ENCODE data around the gene EGFL7.

EGFL7 gene

DNA sequence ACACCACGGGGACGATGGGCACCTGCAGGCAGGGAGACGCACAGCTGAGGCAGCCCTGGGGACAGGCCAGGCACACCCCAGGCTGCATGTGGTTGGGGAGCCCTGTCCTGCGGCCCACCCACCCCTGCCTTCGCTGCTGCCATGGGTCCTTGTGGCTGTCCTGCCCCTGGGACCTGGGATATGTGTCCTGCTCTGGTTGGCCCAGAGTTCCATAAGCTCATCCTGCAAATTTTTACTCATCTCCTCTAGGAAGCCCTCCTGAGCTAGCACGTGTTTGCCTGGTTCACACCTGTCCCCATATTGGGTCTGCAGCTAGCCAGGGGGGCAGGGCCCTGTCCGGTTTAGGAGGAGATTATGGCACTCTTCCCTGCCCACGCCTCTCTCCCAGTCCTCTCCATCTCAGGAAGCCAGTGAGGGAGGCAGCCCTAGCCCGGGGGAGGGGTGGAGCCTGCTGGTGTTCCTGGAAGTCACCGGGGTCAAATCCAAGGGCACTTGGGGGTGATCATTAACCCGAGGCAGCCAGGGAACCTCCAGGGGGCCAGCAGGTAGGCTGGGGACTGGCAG is 12.2 kb downstream of the EGFL7 start:
- no peak for DNase-seq

DNA sequence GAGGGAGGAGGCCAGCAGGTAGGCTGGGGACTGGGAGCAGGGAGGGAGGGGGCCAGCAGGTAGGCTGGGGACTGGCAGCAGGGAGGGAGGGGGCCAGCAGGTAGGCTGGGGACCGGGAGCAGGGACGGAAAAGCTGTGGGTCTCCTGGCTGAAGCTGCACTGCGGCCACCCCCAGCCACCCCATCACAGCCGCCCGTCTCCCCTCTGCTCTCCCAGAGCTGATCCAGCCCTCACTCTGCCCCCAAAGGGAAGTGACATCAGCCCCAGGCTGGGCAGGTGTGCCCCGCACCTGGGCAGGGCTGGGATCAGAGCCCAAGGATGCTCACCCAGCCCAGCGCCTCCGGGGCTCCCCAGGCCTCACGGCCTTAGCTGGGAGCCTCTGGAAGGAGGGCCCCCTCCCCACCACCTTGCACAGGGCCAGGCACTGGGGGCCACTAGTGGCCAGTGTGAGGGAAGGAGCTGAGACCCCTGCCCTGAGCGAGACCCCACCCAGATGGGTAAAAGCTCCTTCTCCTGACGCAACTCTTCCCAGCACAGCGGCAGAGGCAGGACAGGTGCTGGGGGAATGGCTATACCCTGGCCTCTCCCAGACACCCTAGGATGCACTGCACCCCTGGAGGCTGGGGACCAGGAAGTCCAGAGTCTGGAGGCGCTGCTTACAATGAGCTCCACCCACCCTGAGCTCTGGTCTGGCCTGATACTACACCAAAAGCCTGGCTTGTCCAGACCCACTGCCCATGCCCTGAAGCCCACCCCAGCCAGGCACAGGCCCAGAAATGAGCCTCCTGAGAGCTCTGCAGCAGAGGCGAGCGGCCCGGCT is 13.0 kb downstream of the EGFL7 start:
- DNase-seq = no peak

DNA sequence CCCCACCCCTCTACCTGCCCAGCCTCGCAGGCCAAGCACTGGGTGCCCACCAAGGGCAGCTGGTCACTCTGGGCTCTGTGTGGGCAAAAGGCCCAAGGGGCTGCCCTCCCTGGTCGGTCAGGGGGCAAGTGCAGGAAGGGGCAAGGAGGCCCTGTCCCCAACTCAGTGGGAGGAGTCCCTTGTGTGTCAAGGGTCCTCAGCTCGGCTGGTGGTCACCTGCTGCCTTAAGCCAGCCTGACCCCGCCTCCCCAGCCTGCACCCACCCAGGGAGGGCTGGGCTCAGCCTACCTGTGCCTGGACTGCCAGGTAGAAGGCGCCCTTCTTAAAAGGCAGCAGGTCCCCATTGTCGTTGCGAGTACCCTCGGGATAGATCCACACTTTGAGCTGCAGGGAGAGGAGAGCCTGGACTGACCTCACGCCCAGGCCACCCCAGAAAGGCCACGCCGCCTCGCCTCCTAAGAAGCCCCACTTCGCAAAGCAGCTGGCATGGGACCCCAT is 13.6 kb downstream of the EGFL7 start:
- no peak for DNase-seq

GRCh38 chr9:136676920-136677686 is 14.4 kb downstream of the EGFL7 start:
- no peak for DNase-seq

DNA sequence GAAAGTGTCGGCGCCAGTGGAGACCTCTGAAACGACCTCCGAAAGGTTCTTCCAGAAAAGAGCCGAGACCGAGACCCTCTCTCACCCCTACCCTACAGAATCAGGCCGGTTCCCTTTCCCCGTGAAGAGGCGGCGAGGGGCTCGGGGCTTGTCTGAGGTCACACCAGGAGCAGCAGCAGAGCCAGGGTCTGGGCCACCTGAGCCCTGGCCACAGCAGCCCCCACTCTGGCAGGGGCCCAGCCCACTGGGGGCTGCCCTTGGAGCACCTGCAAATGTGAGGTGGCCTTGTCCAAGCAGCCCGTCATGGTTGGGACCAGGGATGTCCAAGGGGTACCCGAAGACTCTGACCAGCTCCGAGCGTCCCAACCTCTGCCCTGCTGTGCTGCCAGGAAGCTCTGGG is 15.3 kb downstream of the EGFL7 start:
- no peak for DNase-seq

DNA sequence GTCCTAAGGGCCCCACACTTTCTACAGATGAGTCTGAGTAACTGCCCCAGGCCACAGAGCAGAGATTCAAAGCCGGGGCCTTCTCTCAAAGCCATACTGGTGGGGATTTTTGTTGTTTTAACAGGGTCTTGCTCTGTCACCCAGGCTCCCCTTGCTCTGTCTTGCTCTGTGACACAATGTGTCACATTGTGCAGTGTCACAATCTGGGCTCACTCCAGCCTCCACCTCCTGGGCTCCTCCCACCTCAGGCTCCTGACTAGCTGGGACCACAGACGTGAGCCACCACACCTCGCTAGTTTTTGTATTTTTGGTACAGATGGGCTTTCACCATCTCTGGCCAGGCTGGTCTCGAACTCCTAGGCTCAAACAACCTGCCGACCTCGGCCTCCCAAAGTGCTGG is 15.9 kb downstream of the EGFL7 start:
- no peak for DNase-seq

- no peak for DNase-seq
These were observed 16.8 kb downstream of the EGFL7 start for GRCh38 chr9:136679431-136679941.

DNA sequence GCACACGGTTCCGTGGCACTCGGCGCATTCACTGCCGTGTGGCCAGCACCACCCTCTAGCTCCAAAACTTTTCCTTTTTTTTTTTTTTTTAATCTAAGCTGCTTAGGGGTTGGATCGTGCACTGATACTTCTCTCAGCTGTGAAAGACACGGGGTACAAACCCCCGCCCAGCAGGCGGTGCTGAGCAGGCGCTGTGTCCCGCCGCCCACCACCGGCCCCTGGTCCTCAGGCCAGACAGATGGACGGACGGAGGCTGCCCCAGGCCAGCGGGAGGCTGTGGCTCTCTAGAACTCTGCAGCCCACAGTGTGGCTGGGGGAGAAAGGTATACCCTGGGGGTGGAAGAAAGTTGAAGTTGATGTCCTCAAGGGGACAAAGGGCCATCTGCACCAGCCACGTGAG is 18.3 kb downstream of the EGFL7 start:
- no peak for DNase-seq

GRCh38 chr9:136681945-136682699 is 19.4 kb downstream of the EGFL7 start:
- no peak for DNase-seq

GRCh38 chr9:136682710-136683109 is 20.0 kb downstream of the EGFL7 start:
- DNase-seq = no peak

DNA sequence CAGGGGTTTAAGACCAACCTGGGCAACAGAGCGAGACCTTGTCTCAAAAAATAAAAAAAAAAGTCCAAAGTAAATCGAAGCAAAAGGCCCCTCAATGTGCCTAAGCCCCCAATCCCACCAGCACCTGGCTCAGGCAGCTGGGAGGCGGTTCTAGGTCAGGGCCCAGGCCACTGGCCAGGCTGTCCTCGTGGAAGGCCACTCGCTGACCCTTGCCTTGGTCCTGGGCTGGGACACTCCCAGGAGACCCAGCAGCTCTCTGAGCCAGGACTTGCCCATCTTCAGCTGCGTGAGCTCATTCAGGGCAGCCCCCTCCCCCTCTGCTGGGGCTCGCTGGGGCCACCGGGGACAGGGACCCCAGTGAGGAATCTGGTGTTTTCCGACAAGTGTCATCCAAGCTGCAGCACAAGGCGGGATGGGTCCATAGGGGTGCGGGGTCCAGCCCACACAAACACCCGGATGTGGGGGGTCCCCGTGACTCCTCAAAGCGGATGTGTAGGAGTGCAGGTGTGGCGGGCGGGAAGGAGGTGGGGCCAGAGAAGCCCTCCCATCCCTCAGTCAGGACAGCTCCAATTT is 20.5 kb downstream of the EGFL7 start:
- DNase-seq = no peak

DNA sequence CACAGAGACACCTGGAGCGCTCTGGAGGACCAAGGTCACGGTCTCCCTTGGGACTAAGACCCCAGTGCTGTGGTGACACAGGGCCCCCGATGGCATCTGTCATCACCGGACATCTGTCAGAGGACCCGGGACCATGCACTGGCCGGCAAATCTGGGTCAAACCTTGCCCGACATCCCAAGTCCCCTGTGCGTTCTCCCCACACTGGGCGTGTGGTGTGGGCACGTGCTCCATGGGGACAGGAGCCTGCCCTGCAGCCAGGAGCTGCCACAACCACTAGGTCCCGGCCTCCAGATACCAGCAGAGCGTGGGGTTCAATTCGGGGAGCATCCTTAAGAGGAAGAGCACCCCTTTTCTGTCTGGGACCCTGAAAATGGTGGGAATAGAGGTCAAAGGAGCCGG is 21.0 kb downstream of the EGFL7 start:
- DNase-seq = no peak

DNA sequence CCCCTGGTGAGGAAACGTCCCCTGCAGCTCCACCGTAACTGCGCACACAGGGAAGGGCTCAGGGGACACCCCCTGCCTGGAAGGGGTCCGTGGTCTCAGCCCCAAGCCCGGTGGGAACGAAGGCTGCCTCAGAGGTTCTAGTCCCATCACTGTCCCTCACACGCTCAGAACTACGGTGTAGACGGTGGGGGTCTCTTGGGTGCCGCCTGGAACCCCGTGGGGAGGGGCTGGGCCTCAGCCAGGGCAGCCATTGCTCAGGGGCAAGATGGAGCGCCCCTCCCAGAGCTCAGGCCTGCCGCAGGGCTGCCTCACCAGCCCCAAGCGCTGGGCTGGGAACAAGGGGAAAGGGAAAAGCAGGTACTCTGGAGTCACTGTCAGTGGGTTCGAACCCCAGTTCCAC is 21.6 kb downstream of the EGFL7 start:
- no peak for DNase-seq

- DNase-seq = no peak
These were observed 22.1 kb downstream of the EGFL7 start for GRCh38 chr9:136684799-136685198.

- no peak for DNase-seq
These were observed 22.5 kb downstream of the EGFL7 start for GRCh38 chr9:136685216-136685615.

DNA sequence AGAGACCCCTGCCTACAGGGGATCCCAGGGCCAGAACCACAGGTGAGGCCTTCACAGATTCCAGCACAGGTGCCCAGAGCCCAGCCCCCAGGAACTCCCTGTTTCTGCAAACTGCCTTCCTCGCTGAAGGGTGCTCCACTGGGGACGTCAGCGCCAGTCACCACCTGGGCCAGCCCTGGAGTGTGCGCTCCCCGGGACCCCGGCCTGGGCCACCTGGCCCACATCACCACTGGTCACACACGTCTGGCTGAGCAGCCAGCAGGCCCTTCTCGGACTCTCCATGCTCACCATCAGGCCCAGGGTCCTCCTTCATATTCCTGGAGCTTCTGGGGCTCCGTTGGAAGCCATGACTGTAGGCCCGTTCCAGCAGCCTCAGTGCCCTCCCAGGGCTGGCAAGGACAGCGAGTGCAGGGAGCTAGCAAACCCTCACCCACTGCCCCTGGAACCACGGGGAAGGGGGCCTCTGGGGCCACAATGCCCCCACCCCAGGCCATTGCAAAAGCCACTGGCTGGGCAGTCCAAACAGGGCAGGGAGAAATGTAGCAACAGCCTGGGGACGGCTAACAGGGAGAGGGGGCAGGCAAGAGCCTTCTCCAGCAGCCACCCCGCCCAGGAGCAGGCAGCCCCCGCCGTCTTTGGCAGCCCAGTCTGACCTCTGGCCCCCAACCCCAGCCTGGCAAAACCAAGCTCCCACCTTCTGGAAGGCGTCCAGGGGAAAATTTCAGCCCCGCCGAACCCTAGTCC is 23.2 kb downstream of the EGFL7 start:
- DNase-seq = no peak

DNA sequence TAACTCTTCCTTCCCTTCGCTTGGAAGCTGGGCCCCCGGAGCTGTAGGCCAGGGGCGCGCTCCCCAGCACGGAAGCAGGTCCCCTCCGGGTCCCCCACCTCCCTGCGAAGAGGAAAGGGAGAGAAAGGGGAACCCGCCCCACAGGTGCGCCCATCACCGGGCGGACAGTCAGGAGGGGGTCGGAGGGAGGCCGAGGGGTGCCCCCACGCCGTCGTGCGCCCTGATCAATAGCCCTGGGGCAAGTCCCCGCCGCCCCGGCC is 23.7 kb downstream of the EGFL7 start:
- no peak for DNase-seq

- DNase-seq = peak; percentile 80
These were observed 24.3 kb downstream of the EGFL7 start, which contains the start of gene AGPAT2 for GRCh38 chr9:136686794-136687711. TSS of gene AGPAT2 (minus strand) at chr9:136687457. CDS start at chr9:136687357, 100 bp downstream.

GRCh38 chr9:136687721-136688223 is 25.1 kb downstream of the EGFL7 start:
- peak; percentile 33 for DNase-seq

DNA sequence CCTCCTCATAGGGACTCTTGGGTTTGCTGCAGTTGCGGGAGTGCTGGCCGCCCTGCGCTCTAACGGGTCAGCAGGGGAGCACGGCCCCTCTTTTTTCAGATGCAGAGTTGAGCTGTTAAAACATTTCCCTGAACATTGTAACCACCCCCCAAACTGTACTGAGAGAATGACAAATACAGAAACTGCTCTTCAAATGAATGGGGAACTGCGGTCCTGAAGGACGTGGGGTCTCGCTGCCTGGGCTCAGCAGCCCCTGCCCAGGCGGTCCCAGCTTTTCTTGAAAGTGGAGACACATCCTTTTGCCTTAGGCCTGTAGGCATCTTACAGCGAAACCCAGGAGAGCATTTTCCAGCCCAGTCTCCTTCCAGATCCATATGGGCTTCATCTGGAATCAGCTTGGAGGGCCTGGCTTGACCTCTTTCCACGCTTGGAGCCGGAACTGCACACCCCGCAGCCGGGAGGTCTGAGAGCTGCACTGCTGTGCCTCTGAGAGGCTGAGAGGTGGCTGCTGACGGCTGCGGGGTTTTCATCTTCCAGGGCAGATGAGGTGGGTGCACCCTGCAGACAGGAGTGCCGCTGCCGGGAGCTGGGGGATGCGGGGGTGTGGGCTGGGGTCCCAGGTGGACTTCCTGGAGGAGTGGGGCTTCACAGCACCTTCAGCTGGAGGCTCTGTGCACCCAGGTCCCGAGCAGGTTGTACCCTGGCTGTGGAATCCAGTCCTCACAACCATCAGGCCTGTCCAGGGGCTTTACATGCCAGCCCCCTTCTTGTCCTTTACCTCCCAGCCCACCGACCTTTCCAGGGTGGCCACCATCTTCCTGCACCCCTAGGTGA is 25.8 kb downstream of the EGFL7 start:
- no peak for DNase-seq
